Loucy (cell line): ENCODE data around the gene MEIOB.

ENCODE experiments used
- H2AFZ ChIP-seq: fragments of 200-600 bp; sonication (generic); 2 replicates; pipeline ENCODE4 v1.6.0; 2016; ENCODE audit warnings: antibody characterized with exemption, mild to moderate bottlenecking, low read length, moderate library complexity
- H3F3A ChIP-seq: fragments of 200-600 bp; 2 replicates; pipeline ENCODE4 v1.6.0; 2016; ENCODE audit warnings: antibody characterized with exemption, low read depth, mild to moderate bottlenecking
- H3K27me3 ChIP-seq: fragments of 200-600 bp; sonication (generic); 2 replicates; pipeline ENCODE4 v1.6.1; 2014; ENCODE audit warnings: low read length, mild to moderate bottlenecking; ENCODE audit not compliant: insufficient read depth, poor library complexity, severe bottlenecking
- H3K36me3 ChIP-seq: fragments of 200-600 bp; sonication (generic); 2 replicates; pipeline ENCODE4 v1.6.1; 2016; ENCODE audit warnings: low read length; ENCODE audit not compliant: insufficient read depth
- H3K4me1 ChIP-seq: fragments of 200-600 bp; sonication (generic); 2 replicates; pipeline ENCODE4 v1.5.1; 2014; ENCODE audit warnings: low read length, mild to moderate bottlenecking; ENCODE audit not compliant: insufficient read depth, poor library complexity, severe bottlenecking
- H3K4me2 ChIP-seq: fragments of 200-600 bp; sonication (generic); 2 replicates; pipeline ENCODE4 v1.6.0; 2014; ENCODE audit warnings: antibody characterized with exemption, low read length, low read depth, mild to moderate bottlenecking; ENCODE audit not compliant: poor library complexity, severe bottlenecking
- H3K4me3 ChIP-seq: fragments of 200-600 bp; sonication (generic); 2 replicates; pipeline ENCODE4 v1.5.1; 2014; ENCODE audit warnings: low read length, mild to moderate bottlenecking, mixed read lengths; ENCODE audit not compliant: poor library complexity, severe bottlenecking
- H3K79me2 ChIP-seq: fragments of 200-600 bp; sonication (generic); 2 replicates; pipeline ENCODE4 v1.6.1; 2014; ENCODE audit warnings: low read length; ENCODE audit not compliant: insufficient read depth
- H3K9ac ChIP-seq: fragments of 200-600 bp; sonication (generic); 2 replicates; pipeline ENCODE4 v1.6.0; 2014; ENCODE audit warnings: mild to moderate bottlenecking, low read depth, low read length, moderate library complexity; ENCODE audit not compliant: poor library complexity, severe bottlenecking
- H3K9me2 ChIP-seq: fragments of 200-600 bp; sonication (generic); replicated peaks from 2 replicates; pipeline ENCODE4 v1.6.1; 2016; ENCODE audit warnings: low read depth, low read length, mixed read lengths
- H3K9me3 ChIP-seq: fragments of 200-600 bp; sonication (generic); 2 replicates; pipeline ENCODE4 v1.6.1; 2014; ENCODE audit warnings: mild to moderate bottlenecking, antibody characterized with exemption, low read length, low read depth; ENCODE audit not compliant: insufficient read depth
- H4K20me1 ChIP-seq: fragments of 200-600 bp; sonication (generic); 2 replicates; pipeline ENCODE4 v1.6.0; 2014; ENCODE audit warnings: antibody characterized with exemption, low read length, mild to moderate bottlenecking; ENCODE audit not compliant: insufficient read depth, poor library complexity, severe bottlenecking
- EZH2phosphoT487 ChIP-seq: fragments of 200-600 bp; IDR thresholded peaks from 2 replicates; pipeline ENCODE4 v1.6.1; 2018; ENCODE audit warnings: antibody characterized with exemption, mild to moderate bottlenecking, moderate library complexity, borderline replicate concordance
- TF ChIP-seq, protein P1 (sequence below): fragments of 200-600 bp; sonication (generic); conservative IDR thresholded peaks from 2 replicates; pipeline ENCODE4 v1.5.1; 2014; ENCODE audit warnings: mild to moderate bottlenecking, antibody characterized with exemption, low read length

MEIOB gene

DNA sequence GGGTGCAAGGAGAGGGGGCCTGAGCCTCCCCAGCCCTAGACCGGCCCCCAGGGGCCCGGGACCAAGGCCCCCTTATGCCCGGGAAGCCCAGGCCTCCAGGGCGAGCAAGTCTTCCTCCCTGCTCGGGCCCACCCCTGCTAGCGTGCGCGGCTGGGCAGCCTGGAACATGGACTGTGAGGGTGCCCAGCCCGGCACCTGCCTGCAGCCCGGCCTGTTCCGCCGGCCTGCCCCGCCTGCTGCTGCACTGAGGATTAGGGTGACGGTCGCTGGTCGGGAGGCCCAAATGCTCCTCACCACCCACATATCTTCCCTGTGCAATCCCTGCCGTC is 40.2 kb upstream of the MEIOB start:
- H3K9me2 ChIP-seq: no peaks in the 10 kb centered on the region

DNA sequence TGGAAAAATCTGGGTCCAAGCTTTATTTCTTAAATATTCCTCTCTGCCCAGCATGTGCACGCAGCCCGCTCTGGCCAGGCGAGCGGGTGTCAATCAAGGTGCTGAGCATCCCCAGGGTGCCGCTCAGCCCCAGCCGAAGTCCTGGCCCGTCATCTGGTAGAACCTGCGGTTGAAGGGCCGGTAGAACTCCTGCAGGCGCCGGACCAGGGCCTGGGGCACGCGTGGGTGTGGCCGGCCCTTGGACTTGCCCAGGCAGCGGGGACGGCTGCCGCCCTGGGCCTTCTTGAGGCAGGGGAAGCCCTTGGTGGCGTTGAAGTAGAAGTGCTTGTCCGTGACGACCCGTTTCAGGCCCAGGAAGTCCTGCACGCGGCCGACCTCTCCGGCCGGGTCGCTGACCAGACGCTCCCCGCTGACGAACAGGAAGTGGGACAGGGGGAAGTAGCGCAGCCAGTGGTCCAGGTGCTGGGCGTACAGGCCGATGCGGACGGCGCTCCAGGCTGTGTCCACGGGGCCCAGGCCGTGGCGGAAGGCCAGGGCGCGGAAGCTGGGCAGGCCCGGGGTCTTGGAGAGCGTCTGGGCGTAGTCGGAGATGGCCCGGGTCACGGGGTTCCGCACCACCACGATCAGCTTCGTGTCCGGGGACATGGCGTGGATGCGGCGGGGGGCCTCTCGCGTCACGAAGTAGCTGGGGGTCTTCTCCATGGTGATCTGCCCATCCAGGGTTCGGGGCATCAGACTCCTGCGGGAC is 39.7 kb upstream of the MEIOB start:
- Histone ChIP-seq H2AFZ (no peak overlapping the region), H3K79me2 (no peaks in the 10 kb centered on the region), H3K4me2 (no peak overlapping the region), H3K36me3 (no peaks in the 10 kb centered on the region), H4K20me1 (no peaks in the 10 kb centered on the region), H3K4me3 (no peak overlapping the region), H3K27me3 (no peaks in the 10 kb centered on the region), H3K9me3 (no peaks in the 10 kb centered on the region), H3K9ac (no peak overlapping the region), H3F3A (no peaks in the 10 kb centered on the region), H3K9me2 (no peaks in the 10 kb centered on the region), H3K4me1 (no peaks in the 10 kb centered on the region)
- TF ChIP-seq, protein P1, sequence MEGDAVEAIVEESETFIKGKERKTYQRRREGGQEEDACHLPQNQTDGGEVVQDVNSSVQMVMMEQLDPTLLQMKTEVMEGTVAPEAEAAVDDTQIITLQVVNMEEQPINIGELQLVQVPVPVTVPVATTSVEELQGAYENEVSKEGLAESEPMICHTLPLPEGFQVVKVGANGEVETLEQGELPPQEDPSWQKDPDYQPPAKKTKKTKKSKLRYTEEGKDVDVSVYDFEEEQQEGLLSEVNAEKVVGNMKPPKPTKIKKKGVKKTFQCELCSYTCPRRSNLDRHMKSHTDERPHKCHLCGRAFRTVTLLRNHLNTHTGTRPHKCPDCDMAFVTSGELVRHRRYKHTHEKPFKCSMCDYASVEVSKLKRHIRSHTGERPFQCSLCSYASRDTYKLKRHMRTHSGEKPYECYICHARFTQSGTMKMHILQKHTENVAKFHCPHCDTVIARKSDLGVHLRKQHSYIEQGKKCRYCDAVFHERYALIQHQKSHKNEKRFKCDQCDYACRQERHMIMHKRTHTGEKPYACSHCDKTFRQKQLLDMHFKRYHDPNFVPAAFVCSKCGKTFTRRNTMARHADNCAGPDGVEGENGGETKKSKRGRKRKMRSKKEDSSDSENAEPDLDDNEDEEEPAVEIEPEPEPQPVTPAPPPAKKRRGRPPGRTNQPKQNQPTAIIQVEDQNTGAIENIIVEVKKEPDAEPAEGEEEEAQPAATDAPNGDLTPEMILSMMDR: no peak
- no peak for TF ChIP-seq EZH2phosphoT487

More for the DNA sequence above, 40.2 kb upstream of the MEIOB start:
- H3K9me3 ChIP-seq: no peaks in the 10 kb centered on the region
- TF ChIP-seq EZH2phosphoT487: no peak
- TF ChIP-seq, protein P1: no peak
- H3F3A ChIP-seq: no peaks in the 10 kb centered on the region
- H2AFZ ChIP-seq: no peak overlapping the region
- H4K20me1 ChIP-seq: no peaks in the 10 kb centered on the region
- H3K36me3 ChIP-seq: no peaks in the 10 kb centered on the region
- no peak overlapping the region for H3K9ac ChIP-seq
- H3K4me3 ChIP-seq: no peak overlapping the region
- no peaks in the 10 kb centered on the region for H3K4me1 ChIP-seq
- H3K4me2 ChIP-seq: no peak overlapping the region
- no peaks in the 10 kb centered on the region for H3K27me3 ChIP-seq
- H3K79me2 ChIP-seq: no peaks in the 10 kb centered on the region

DNA sequence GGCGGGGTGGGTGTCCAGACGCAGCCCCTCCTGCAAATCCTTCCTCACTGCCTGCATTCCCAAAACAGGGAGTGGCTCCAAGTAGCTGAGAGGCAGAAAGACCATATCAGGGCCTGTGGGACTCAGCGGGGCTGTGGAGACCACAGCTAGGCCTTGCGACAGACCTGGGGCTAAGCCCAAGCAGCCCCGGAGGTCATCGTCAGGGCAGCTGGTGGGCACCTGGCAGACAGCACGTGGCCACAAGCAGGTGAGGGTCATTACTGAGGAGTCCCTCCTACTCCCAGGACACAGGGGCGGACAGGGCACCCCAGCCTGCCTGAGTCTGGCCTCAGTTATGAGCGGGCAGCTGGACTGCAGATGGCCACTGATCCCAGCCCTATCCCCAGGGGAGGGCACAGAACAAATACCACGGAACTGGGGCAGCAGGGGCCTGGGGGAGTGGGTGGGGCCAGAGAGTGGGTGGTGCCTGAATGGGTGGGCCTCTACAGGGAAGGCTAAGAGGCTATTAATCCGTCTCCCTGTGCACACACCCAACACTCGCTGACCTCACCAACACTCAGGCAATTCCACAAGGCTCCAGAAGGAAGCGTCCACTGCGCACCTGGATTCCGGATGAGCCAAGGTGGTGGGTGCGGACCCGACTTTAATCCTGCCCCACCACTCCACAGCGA is 37.7 kb upstream of the MEIOB start:
- Histone ChIP-seq H3K4me1 (no peaks in the 10 kb centered on the region), H3K36me3 (no peaks in the 10 kb centered on the region), H3K9ac (no peak overlapping the region), H3K79me2 (no peaks in the 10 kb centered on the region), H3F3A (no peaks in the 10 kb centered on the region), H3K4me2 (no peak overlapping the region), H4K20me1 (no peaks in the 10 kb centered on the region), H2AFZ (no peak overlapping the region), H3K9me3 (no peaks in the 10 kb centered on the region), H3K9me2 (no peaks in the 10 kb centered on the region), H3K27me3 (no peaks in the 10 kb centered on the region), H3K4me3 (no peak overlapping the region)
- TF ChIP-seq, protein P1: no peak
- TF ChIP-seq EZH2phosphoT487: no peak
